Measurements from ENCODE around the gene IZUMO4. TPM values are rescaled to one million over a fixed set of nuclear protein-coding genes. Genes with fewer than 3 reads are reported as not detected.

The IZUMO4 gene
- total and polyA plus RNA-seq, 2 donors (not counting 1 experiment from before 2014, with no cell fraction given), result 34.8 to 93.9 TPM

- H3K27ac ChIP-seq (ENCODE audit: low read length in 2 of 2), result no peak overlapping the region
- H3K36me3 ChIP-seq (replicated peaks in 1 of 2; ENCODE audit: control extremely low read depth in 1 of 2, control insufficient read depth in 1 of 2, extremely low read depth in 1 of 2, insufficient read depth in 2 of 2, low read length in 1 of 2), result peaks cover 0 to 77% of the 10 kb centered on the region in 2 experiments
- no peaks in the 10 kb centered on the region for H3K4me1 Mint-ChIP-seq
- ChIA-PET POLR2A (no interaction called here), CTCF (no interaction called here)
- no peaks in the 10 kb centered on the region for H3K27me3 Mint-ChIP-seq
- no peaks in the 10 kb centered on the region for H3K27me3 ChIP-seq (replicated peaks in 1 of 4; ENCODE audit: control extremely low read depth in 1 of 4, control insufficient read depth in 3 of 4, insufficient read depth in 4 of 4, low read length in 3 of 4)
- no peak overlapping the region for H3K9ac ChIP-seq (ENCODE audit: low read length)
- no peak overlapping the region for H3K4me2 ChIP-seq (replicated peaks; ENCODE audit: low read depth, low read length, poor library complexity, severe bottlenecking)
- no peaks in the 10 kb centered on the region for H3K9me3 ChIP-seq (ENCODE audit: control extremely low read depth in 1 of 3, control insufficient read depth in 2 of 3, insufficient read depth in 1 of 3, low read length in 2 of 3)
- DNase-seq (no peak), ATAC-seq (ENCODE audit: low read depth) (no peak)
- H3K79me2 ChIP-seq (ENCODE audit: control insufficient read depth, insufficient read depth, low read length), result peaks cover 33% of the 10 kb centered on the region
- H3K27ac Mint-ChIP-seq, result no peak overlapping the region
- H3K9me3 Mint-ChIP-seq (ENCODE audit: insufficient read depth), result no peaks in the 10 kb centered on the region
- no peak overlapping the region for H3K4me3 Mint-ChIP-seq
- WGBS (ENCODE audit: insufficient coverage), result 98% methylated on average over 26 of the region's 26 CpGs
- intact Hi-C loops (cut with micrococcal nuclease), result no loop called here
- peaks cover 54% of the 10 kb centered on the region for H4K20me1 ChIP-seq (ENCODE audit: control insufficient read depth, insufficient read depth, low read length, poor library complexity, severe bottlenecking)
- H3K4me1 ChIP-seq (ENCODE audit: control insufficient read depth in 2 of 2, insufficient read depth in 2 of 2, low read length in 2 of 2), result no peaks in the 10 kb centered on the region
- H3K4me3 ChIP-seq (ENCODE audit: control extremely low read depth in 1 of 5, extremely low read depth in 1 of 5, insufficient read depth in 1 of 5, low read depth in 2 of 5, low read length in 4 of 5), result no peak overlapping the region
- TF ChIP-seq CTCF (IDR thresholded peaks at IDR 0.05) (no peak), EZH2 (IDR thresholded peaks at IDR 0.05; ENCODE audit: borderline replicate concordance, insufficient read depth, low read depth, low read length, poor library complexity, severe bottlenecking) (no peak)
- no peak overlapping the region for H2AFZ ChIP-seq (ENCODE audit: insufficient read depth, low read depth, low read length, poor library complexity, severe bottlenecking)
These were observed 24.1 kb downstream of the IZUMO4 start for GRCh38 chr19:2120821-2121220.

GRCh38 chr19:2121416-2122051 lies 24.8 kb downstream of the IZUMO4 start:
- Histone ChIP-seq H3K36me3 (replicated peaks in 1 of 2; ENCODE audit: control extremely low read depth in 1 of 2, control insufficient read depth in 1 of 2, extremely low read depth in 1 of 2, insufficient read depth in 2 of 2, low read length in 1 of 2) (peaks cover 0 to 75% of the 10 kb centered on the region in 2 experiments), H3K4me2 (replicated peaks; ENCODE audit: low read depth, low read length, poor library complexity, severe bottlenecking) (no peak overlapping the region), H3K4me1 (ENCODE audit: control insufficient read depth in 2 of 2, insufficient read depth in 2 of 2, low read length in 2 of 2) (no peaks in the 10 kb centered on the region), H3K9ac (ENCODE audit: low read length) (no peak overlapping the region), H3K27ac (ENCODE audit: low read length in 2 of 2) (no peak overlapping the region), H3K27me3 (replicated peaks in 1 of 4; ENCODE audit: control extremely low read depth in 1 of 4, control insufficient read depth in 3 of 4, insufficient read depth in 4 of 4, low read length in 3 of 4) (no peaks in the 10 kb centered on the region), H3K79me2 (ENCODE audit: control insufficient read depth, insufficient read depth, low read length) (peaks cover 33% of the 10 kb centered on the region), H3K4me3 (ENCODE audit: control extremely low read depth in 1 of 5, extremely low read depth in 1 of 5, insufficient read depth in 1 of 5, low read depth in 2 of 5, low read length in 4 of 5) (no peak overlapping the region), H4K20me1 (ENCODE audit: control insufficient read depth, insufficient read depth, low read length, poor library complexity, severe bottlenecking) (peaks cover 50% of the 10 kb centered on the region), H2AFZ (ENCODE audit: insufficient read depth, low read depth, low read length, poor library complexity, severe bottlenecking) (no peak overlapping the region), H3K9me3 (ENCODE audit: control extremely low read depth in 1 of 3, control insufficient read depth in 2 of 3, insufficient read depth in 1 of 3, low read length in 2 of 3) (no peaks in the 10 kb centered on the region)
- 98% methylated on average over 27 of the region's 27 CpGs for WGBS (ENCODE audit: insufficient coverage)
- H3K4me3 Mint-ChIP-seq, result no peak overlapping the region
- no peaks in the 10 kb centered on the region for H3K27me3 Mint-ChIP-seq
- ATAC-seq (ENCODE audit: low read depth), result no peak
- no peak for DNase-seq
- no peak for TF ChIP-seq CTCF (IDR thresholded peaks at IDR 0.05)
- TF ChIP-seq EZH2 (IDR thresholded peaks at IDR 0.05; ENCODE audit: borderline replicate concordance, insufficient read depth, low read depth, low read length, poor library complexity, severe bottlenecking), result no peak
- intact Hi-C loops (cut with micrococcal nuclease), result no loop called here
- H3K27ac Mint-ChIP-seq, result no peak overlapping the region
- ChIA-PET CTCF (no interaction called here), POLR2A (no interaction called here)
- H3K4me1 Mint-ChIP-seq, result no peaks in the 10 kb centered on the region
- no peaks in the 10 kb centered on the region for H3K9me3 Mint-ChIP-seq (ENCODE audit: insufficient read depth)

Measured in B cell (primary cell).